Measurements from ENCODE around the gene SLC35F3. TPM values are rescaled to one million over a fixed set of nuclear protein-coding genes. Genes with fewer than 3 reads are reported as not detected.

The SLC35F3 gene
- total and polyA plus RNA-seq, 9 of the 15 experiments (the other 6 are each of a cell fraction or from before 2014, with no cell fraction given), result 0.04 to 0.07 (median 0.04) TPM; not detected in 6

GRCh38 chr1:234310460-234310817 is 406.0 kb downstream of the SLC35F3 start:
- no peak for FAIRE-seq
- Histone ChIP-seq H3K9me3 (replicated peaks; ENCODE audit: control insufficient read depth, insufficient read depth, low read depth, low read length) (no peaks in the 10 kb centered on the region), H3K4me2 (ENCODE audit: insufficient read depth, low read length) (no peak overlapping the region), H3K36me3 (ENCODE audit: control insufficient read depth, insufficient read depth, low read length) (no peaks in the 10 kb centered on the region), H3K27ac (ENCODE audit: extremely low read depth, low read depth, low read length) (no peak overlapping the region), H2AFZ (ENCODE audit: low read depth, low read length) (0 out of 2 replicates have a peak overlapping the region, but pooled peaks have one; percentile 69), H3K9ac (ENCODE audit: insufficient read depth in 1 of 2, low read depth in 2 of 2, low read length in 2 of 2) (no peak overlapping the region), H3K4me1 (replicated peaks in 1 of 2; ENCODE audit: control insufficient read depth in 2 of 2, insufficient read depth in 2 of 2, low read length in 2 of 2) (peaks cover 2 to 3% of the 10 kb centered on the region in 2 experiments; a peak in 2 of 5 replicates), H3K4me3 (no peak overlapping the region), H3K27me3 (ENCODE audit: control insufficient read depth in 2 of 2, insufficient read depth in 2 of 2, low read length in 2 of 2) (peaks cover 38 to 56% of the 10 kb centered on the region in 2 experiments), H3K9me1 (ENCODE audit: control insufficient read depth, insufficient read depth, low read length) (no peaks in the 10 kb centered on the region), H4K20me1 (replicated peaks; ENCODE audit: control insufficient read depth, insufficient read depth, low read length) (peaks cover 3% of the 10 kb centered on the region; the same call in 1 of the 2 replicates), H3K79me2 (ENCODE audit: control insufficient read depth, insufficient read depth, low read length) (no peaks in the 10 kb centered on the region)
- ChIA-PET POLR2A (interaction anchor here (0.5 to 0.7 kb wide), 2 partner anchors 19 to 566 kb away, joined by 3 read pairs; no protein-coding TSS in a partner anchor), CTCF (ENCODE audit: low intra/inter-chr PET ratio) (interaction anchor here (0.5 to 2.2 kb wide), 3 partner anchors 63 to 196 kb away, joined by 6 to 18 read pairs (median 12); no protein-coding TSS in a partner anchor)
- intact Hi-C loops (cut with micrococcal nuclease) (loop anchor here (1.0 to 10.0 kb wide), 5 partner anchors 96 to 916 kb away; no protein-coding TSS in a partner anchor), in situ Hi-C loops (cut with MboI) (no loop called here)
- no TSS peak for BruUV-seq (replicated peaks)
- TF ChIP-seq L3MBTL2 (IDR thresholded peaks at IDR 0.05) (no peak), MEF2A (IDR thresholded peaks at IDR 0.05; ENCODE audit: control insufficient read depth, low read depth, low read length) (no peak), ZNF3 (CRISPR knock-in tag; IDR thresholded peaks at IDR 0.05) (no peak), ZNF444 (CRISPR knock-in tag; IDR thresholded peaks at IDR 0.05) (no peak), ASH1L (IDR thresholded peaks at IDR 0.05; ENCODE audit: borderline replicate concordance, low read depth, partially characterized antibody) (no peak), CUX1 (CRISPR knock-in tag; IDR thresholded peaks at IDR 0.05) (no peak), CHCHD3 (CRISPR knock-in tag; IDR thresholded peaks at IDR 0.05) (no peak), RFX5 (IDR thresholded peaks at IDR 0.05; ENCODE audit: low read depth, low read length) (no peak)
- DNase-seq (ENCODE audit: extremely low read depth in 1 of 4, low spot score in 3 of 4), result no peak
- 0% methylated on average over 1 of the region's 1 CpG for WGBS (ENCODE audit: insufficient coverage, low coverage, missing lambda C conversion rate)
- ATAC-seq, result no peak

Data from K562 (cell line).